Measurements from ENCODE around the gene GBA2. TPM values are rescaled to one million over a fixed set of nuclear protein-coding genes. Genes with fewer than 3 reads are reported as not detected.

Gene GBA2
- total and polyA plus RNA-seq, 2 experiments from 2014 or later: 58.5 to 80.2 TPM

DNA sequence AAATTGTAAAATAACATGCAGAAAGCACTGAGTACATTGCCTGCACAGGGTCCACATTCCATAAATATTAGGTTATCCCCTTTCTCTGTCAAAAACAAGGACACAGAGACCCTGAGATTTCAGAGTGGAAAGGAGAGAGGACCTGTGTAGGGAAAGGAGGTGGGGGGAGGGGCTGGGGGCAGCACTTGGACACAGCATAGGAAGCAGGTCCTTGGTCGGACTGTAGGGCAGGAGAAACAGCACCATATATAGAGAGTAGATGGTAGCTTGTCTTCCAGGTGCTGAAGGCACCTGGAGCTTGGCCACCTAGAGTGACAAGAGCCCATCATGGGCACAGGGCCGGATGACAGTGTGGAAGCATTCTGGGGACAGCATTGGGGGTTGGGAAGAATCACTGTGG is 61.7 kb downstream of the GBA2 start:
- Histone ChIP-seq H3K36me3 (replicated peaks; ENCODE audit: insufficient read depth, low read depth) (no peaks in the 10 kb centered on the region), H3K4me1 (ENCODE audit: insufficient read depth) (peaks cover 20% of the 10 kb centered on the region), H3K79me2 (peaks cover 3% of the 10 kb centered on the region), H3K9me3 (ENCODE audit: low read depth) (no peaks in the 10 kb centered on the region), H3K27me3 (no peaks in the 10 kb centered on the region), H2AFZ (no peak overlapping the region), H3K4me3 (no peak overlapping the region), H4K20me1 (ENCODE audit: insufficient read depth, poor library complexity, severe bottlenecking) (no peaks in the 10 kb centered on the region), H3K9me2 (replicated peaks; ENCODE audit: insufficient read depth) (no peaks in the 10 kb centered on the region), H3K4me2 (no peak overlapping the region), H3K27ac (no peak overlapping the region)
- TF ChIP-seq EZH2 (IDR thresholded peaks at IDR 0.05; ENCODE audit: borderline replicate concordance): no peak
- TF ChIP-seq, protein P1, sequence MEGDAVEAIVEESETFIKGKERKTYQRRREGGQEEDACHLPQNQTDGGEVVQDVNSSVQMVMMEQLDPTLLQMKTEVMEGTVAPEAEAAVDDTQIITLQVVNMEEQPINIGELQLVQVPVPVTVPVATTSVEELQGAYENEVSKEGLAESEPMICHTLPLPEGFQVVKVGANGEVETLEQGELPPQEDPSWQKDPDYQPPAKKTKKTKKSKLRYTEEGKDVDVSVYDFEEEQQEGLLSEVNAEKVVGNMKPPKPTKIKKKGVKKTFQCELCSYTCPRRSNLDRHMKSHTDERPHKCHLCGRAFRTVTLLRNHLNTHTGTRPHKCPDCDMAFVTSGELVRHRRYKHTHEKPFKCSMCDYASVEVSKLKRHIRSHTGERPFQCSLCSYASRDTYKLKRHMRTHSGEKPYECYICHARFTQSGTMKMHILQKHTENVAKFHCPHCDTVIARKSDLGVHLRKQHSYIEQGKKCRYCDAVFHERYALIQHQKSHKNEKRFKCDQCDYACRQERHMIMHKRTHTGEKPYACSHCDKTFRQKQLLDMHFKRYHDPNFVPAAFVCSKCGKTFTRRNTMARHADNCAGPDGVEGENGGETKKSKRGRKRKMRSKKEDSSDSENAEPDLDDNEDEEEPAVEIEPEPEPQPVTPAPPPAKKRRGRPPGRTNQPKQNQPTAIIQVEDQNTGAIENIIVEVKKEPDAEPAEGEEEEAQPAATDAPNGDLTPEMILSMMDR (IDR thresholded peaks at IDR 0.05; ENCODE audit: poor library complexity): no peak
- 100% methylated on average over 2 of the region's 2 CpGs for WGBS (ENCODE audit: low lambda C conversion rate, missing lambda C conversion rate)
- DNase-seq (ENCODE audit: low spot score): no peak

Small RNA genes within 50 kb of the gene (microRNA-seq; reads per million reads assigned to microRNA genes)
- gene MIR6852: 1.8 reads per million
- 2.2 reads per million for gene MIR6853

Small RNA genes within 50 kb of the gene (small RNA-seq; reads per million reads assigned to genes)
- gene MIR6853: 0.19 reads per million

Other genes starting within 250 kb of the GBA2 start
- gene TESK1, start 144.0 kb downstream of the GBA2 start, total RNA-seq: 17.4 and 20.1 TPM in 2 replicates
- 27.2 and 30.3 TPM in 2 replicates for gene TESK1, start 144.0 kb downstream of the GBA2 start, polyA plus RNA-seq
- 1.9 and 2.0 TPM in 2 replicates for gene CD72, start 130.8 kb downstream of the GBA2 start, total RNA-seq
- 1.1 and 1.3 TPM in 2 replicates for gene CD72, start 130.8 kb downstream of the GBA2 start, polyA plus RNA-seq
- not detected in 2 replicates for gene SIT1, start 98.3 kb downstream of the GBA2 start, total RNA-seq
- not detected in 2 replicates for gene SIT1, start 98.3 kb downstream of the GBA2 start, polyA plus RNA-seq
- 1,377 and 3,174 TPM in 2 replicates for gene RMRP, start 91.2 kb downstream of the GBA2 start, total RNA-seq
- gene RMRP, start 91.2 kb downstream of the GBA2 start, polyA plus RNA-seq: not detected in 2 replicates
- gene CCDC107, start 90.9 kb downstream of the GBA2 start, total RNA-seq: 12.1 and 13.8 TPM in 2 replicates
- 39.5 and 42.2 TPM in 2 replicates for gene CCDC107, start 90.9 kb downstream of the GBA2 start, polyA plus RNA-seq
- 1.8 and 9.4 TPM in 2 replicates for gene ARHGEF39, start 84.0 kb downstream of the GBA2 start, total RNA-seq
- 5.2 and 5.6 TPM in 2 replicates for gene ARHGEF39, start 84.0 kb downstream of the GBA2 start, polyA plus RNA-seq
- 0.27 TPM in 1 of 2 replicates, not detected in the other for gene CA9, start 75.3 kb downstream of the GBA2 start, total RNA-seq
- 2.1 and 2.4 TPM in 2 replicates for gene CA9, start 75.3 kb downstream of the GBA2 start, polyA plus RNA-seq
- gene TPM2, start 59.3 kb downstream of the GBA2 start, total RNA-seq: 98.7 and 106 TPM in 2 replicates
- gene TPM2, start 59.3 kb downstream of the GBA2 start, polyA plus RNA-seq: 166 and 203 TPM in 2 replicates
- gene TLN1, start 17.0 kb downstream of the GBA2 start, total RNA-seq: 100 and 113 TPM in 2 replicates
- gene TLN1, start 17.0 kb downstream of the GBA2 start, polyA plus RNA-seq: 70.5 and 73.4 TPM in 2 replicates
- 54.6 and 69.6 TPM in 2 replicates for gene CREB3, start 16.6 kb downstream of the GBA2 start, total RNA-seq
- gene CREB3, start 16.6 kb downstream of the GBA2 start, polyA plus RNA-seq: 79.8 and 79.9 TPM in 2 replicates
- 17.1 and 19.3 TPM in 2 replicates for gene RGP1, start 59 bp upstream of the GBA2 start, total RNA-seq
- 11.2 and 11.4 TPM in 2 replicates for gene RGP1, start 59 bp upstream of the GBA2 start, polyA plus RNA-seq
- not detected in 2 replicates for gene MSMP, start 5.0 kb upstream of the GBA2 start, total RNA-seq
- gene MSMP, start 5.0 kb upstream of the GBA2 start, polyA plus RNA-seq: not detected in 2 replicates
- gene NPR2, start 42.4 kb upstream of the GBA2 start, total RNA-seq: 12.8 and 13.9 TPM in 2 replicates
- gene NPR2, start 42.4 kb upstream of the GBA2 start, polyA plus RNA-seq: 12.2 and 14.4 TPM in 2 replicates
- 0.10 and 1.4 TPM in 2 replicates for gene SPAG8, start 63.0 kb upstream of the GBA2 start, total RNA-seq
- 0.55 and 0.63 TPM in 2 replicates for gene SPAG8, start 63.0 kb upstream of the GBA2 start, polyA plus RNA-seq
- 31.9 and 45.7 TPM in 2 replicates for gene HINT2, start 65.8 kb upstream of the GBA2 start, total RNA-seq
- 81.4 and 87.3 TPM in 2 replicates for gene HINT2, start 65.8 kb upstream of the GBA2 start, polyA plus RNA-seq
- not detected in 2 replicates for gene FAM221B, start 79.5 kb upstream of the GBA2 start, total RNA-seq
- gene FAM221B, start 79.5 kb upstream of the GBA2 start, polyA plus RNA-seq: 0.26 TPM in 1 of 2 replicates, not detected in the other
- gene TMEM8B, start 80.0 kb upstream of the GBA2 start, total RNA-seq: 7.5 and 12.3 TPM in 2 replicates
- 13.4 and 14.6 TPM in 2 replicates for gene TMEM8B, start 80.0 kb upstream of the GBA2 start, polyA plus RNA-seq
- not detected in 2 replicates for gene OR13J1, start 121.2 kb upstream of the GBA2 start, total RNA-seq
- not detected in 2 replicates for gene OR13J1, start 121.2 kb upstream of the GBA2 start, polyA plus RNA-seq
- gene HRCT1, start 157.0 kb upstream of the GBA2 start, total RNA-seq: 0.24 and 0.90 TPM in 2 replicates
- 0.72 and 1.8 TPM in 2 replicates for gene HRCT1, start 157.0 kb upstream of the GBA2 start, polyA plus RNA-seq
- gene SPAAR, start 160.3 kb upstream of the GBA2 start, total RNA-seq: not detected in 2 replicates
- 0.52 TPM in 1 of 2 replicates, not detected in the other for gene SPAAR, start 160.3 kb upstream of the GBA2 start, polyA plus RNA-seq
- 0.27 TPM in 1 of 2 replicates, not detected in the other for gene OR2S2, start 208.9 kb upstream of the GBA2 start, total RNA-seq
- gene OR2S2, start 208.9 kb upstream of the GBA2 start, polyA plus RNA-seq: not detected in 2 replicates